HUES64 (cell line): Measurements from ENCODE around the gene FSTL4.

Experiments used
- H3K27ac ChIP-seq: 2 replicates; pipeline ENCODE4 v1.7.0; 2013; ENCODE audit warnings: low read depth, low read length, inconsistent platforms
- H3K27me3 ChIP-seq: 2 replicates; pipeline ENCODE4 v1.6.1; 2013; ENCODE audit warnings: mild to moderate bottlenecking, low read length; ENCODE audit not compliant: insufficient read depth
- H3K36me3 ChIP-seq: 2 replicates; pipeline ENCODE4 v1.6.1; 2013; ENCODE audit warnings: mild to moderate bottlenecking, low read length; ENCODE audit not compliant: insufficient read depth
- H3K4me1 ChIP-seq: 2 replicates; pipeline ENCODE4 v1.6.1; 2013; ENCODE audit warnings: mild to moderate bottlenecking, low read length, moderate library complexity; ENCODE audit not compliant: insufficient read depth
- H3K4me3 ChIP-seq: 2 replicates; pipeline ENCODE4 v1.5.1; 2013; ENCODE audit warnings: mild to moderate bottlenecking, low read length, moderate library complexity
- H3K9ac ChIP-seq: 2 replicates; pipeline ENCODE4 v1.6.1; 2013; ENCODE audit warnings: mild to moderate bottlenecking, low read depth, low read length
- H3K9me3 ChIP-seq: 2 replicates; pipeline ENCODE4 v1.6.1; 2013; ENCODE audit warnings: low read depth, low read length; ENCODE audit not compliant: insufficient read depth
- WGBS: fragments of 150-250, 120-280 bp; methylation state at CpG from one replicate; pipeline ENCODE4 v1.1.7; 2013; ENCODE audit warnings: missing lambda C conversion rate; 5-methylcytosine and 5-hydroxymethylcytosine counted together

FSTL4 gene

GRCh38 chr5:133426264-133426663, 186.1 kb downstream of the FSTL4 start:
- H3K4me1 ChIP-seq, result peaks cover 41% of the 10 kb centered on the region; the same call in 1 of the 2 replicates
- H3K36me3 ChIP-seq, result no peaks in the 10 kb centered on the region
- H3K27ac ChIP-seq, result no peak overlapping the region
- H3K27me3 ChIP-seq, result peaks cover 16% of the 10 kb centered on the region
- WGBS, result 79% methylated on average over 9 of the region's 9 CpGs
- no peaks in the 10 kb centered on the region for H3K9me3 ChIP-seq
- H3K4me3 ChIP-seq, result no peak overlapping the region
- no peak overlapping the region for H3K9ac ChIP-seq

GRCh38 chr5:133425764-133426163, 186.6 kb downstream of the FSTL4 start:
- H3K9ac ChIP-seq, result no peak overlapping the region
- H3K27me3 ChIP-seq, result peaks cover 16% of the 10 kb centered on the region
- peaks cover 41% of the 10 kb centered on the region; the same call in 1 of the 2 replicates for H3K4me1 ChIP-seq
- no peak overlapping the region for H3K27ac ChIP-seq
- no peaks in the 10 kb centered on the region for H3K36me3 ChIP-seq
- H3K4me3 ChIP-seq, result no peak overlapping the region
- 85% methylated on average over 4 of the region's 4 CpGs for WGBS
- no peaks in the 10 kb centered on the region for H3K9me3 ChIP-seq

- Histone ChIP-seq H3K27me3 (peaks cover 16% of the 10 kb centered on the region), H3K9me3 (no peaks in the 10 kb centered on the region), H3K4me3 (no peak overlapping the region), H3K9ac (no peak overlapping the region), H3K27ac (no peak overlapping the region), H3K36me3 (no peaks in the 10 kb centered on the region), H3K4me1 (peaks cover 41% of the 10 kb centered on the region; the same call in 1 of the 2 replicates)
- 9% methylated on average over 5 of the region's 5 CpGs for WGBS
These were observed 187.1 kb downstream of the FSTL4 start for GRCh38 chr5:133425222-133425621.

- Histone ChIP-seq H3K27ac (no peak overlapping the region), H3K9me3 (peaks cover 2% of the 10 kb centered on the region; the same call in 1 of the 2 replicates), H3K4me3 (no peak overlapping the region), H3K4me1 (peaks cover 41% of the 10 kb centered on the region; the same call in 1 of the 2 replicates), H3K9ac (no peak overlapping the region), H3K27me3 (peaks cover 16% of the 10 kb centered on the region), H3K36me3 (no peaks in the 10 kb centered on the region)
- WGBS, result 41% methylated on average over 30 of the region's 30 CpGs
These were observed 188.6 kb downstream of the FSTL4 start for GRCh38 chr5:133423618-133424282.

GRCh38 chr5:133423011-133423617, 189.2 kb downstream of the FSTL4 start:
- WGBS, result 86% methylated on average over 14 of the region's 14 CpGs
- no peak overlapping the region for H3K27ac ChIP-seq
- H3K4me1 ChIP-seq, result peaks cover 41% of the 10 kb centered on the region; the same call in 1 of the 2 replicates
- H3K27me3 ChIP-seq, result peaks cover 16% of the 10 kb centered on the region
- H3K4me3 ChIP-seq, result no peak overlapping the region
- no peaks in the 10 kb centered on the region for H3K36me3 ChIP-seq
- no peak overlapping the region for H3K9ac ChIP-seq
- peaks cover 2% of the 10 kb centered on the region; the same call in 1 of the 2 replicates for H3K9me3 ChIP-seq

- no peak overlapping the region for H3K9ac ChIP-seq
- H3K4me1 ChIP-seq, result peaks cover 29% of the 10 kb centered on the region; the same call in 1 of the 2 replicates
- peaks cover 16% of the 10 kb centered on the region for H3K27me3 ChIP-seq
- WGBS, result 87% methylated on average over 5 of the region's 5 CpGs
- no peak overlapping the region for H3K27ac ChIP-seq
- no peak overlapping the region for H3K4me3 ChIP-seq
- peaks cover 2% of the 10 kb centered on the region; the same call in 1 of the 2 replicates for H3K9me3 ChIP-seq
- no peaks in the 10 kb centered on the region for H3K36me3 ChIP-seq
These were observed 190.5 kb downstream of the FSTL4 start for GRCh38 chr5:133421806-133422205.

GRCh38 chr5:133421394-133421793, 190.9 kb downstream of the FSTL4 start:
- 78% methylated on average over 8 of the region's 8 CpGs for WGBS
- Histone ChIP-seq H3K4me1 (peaks cover 25% of the 10 kb centered on the region; the same call in 1 of the 2 replicates), H3K4me3 (no peak overlapping the region), H3K9ac (no peak overlapping the region), H3K27me3 (peaks cover 16% of the 10 kb centered on the region), H3K36me3 (no peaks in the 10 kb centered on the region), H3K27ac (no peak overlapping the region), H3K9me3 (peaks cover 2% of the 10 kb centered on the region; the same call in 1 of the 2 replicates)

- no peaks in the 10 kb centered on the region for H3K36me3 ChIP-seq
- WGBS, result 95% methylated on average over 5 of the region's 5 CpGs
- no peak overlapping the region for H3K4me3 ChIP-seq
- no peak overlapping the region for H3K27ac ChIP-seq
- peaks cover 2% of the 10 kb centered on the region; the same call in 1 of the 2 replicates for H3K9me3 ChIP-seq
- peaks cover 18% of the 10 kb centered on the region; the same call in 1 of the 2 replicates for H3K4me1 ChIP-seq
- peaks cover 16% of the 10 kb centered on the region for H3K27me3 ChIP-seq
- H3K9ac ChIP-seq, result no peak overlapping the region
These were observed 191.7 kb downstream of the FSTL4 start for GRCh38 chr5:133420440-133421301.

- no peaks in the 10 kb centered on the region for H3K4me1 ChIP-seq
- WGBS, result 93% methylated on average over 5 of the region's 5 CpGs
- H3K36me3 ChIP-seq, result no peaks in the 10 kb centered on the region
- peaks cover 2% of the 10 kb centered on the region; the same call in 1 of the 2 replicates for H3K9me3 ChIP-seq
- no peaks in the 10 kb centered on the region for H3K27me3 ChIP-seq
- no peak overlapping the region for H3K9ac ChIP-seq
- H3K4me3 ChIP-seq, result no peak overlapping the region
- no peak overlapping the region for H3K27ac ChIP-seq
These were observed 196.4 kb downstream of the FSTL4 start for GRCh38 chr5:133415906-133416305.

- H3K36me3 ChIP-seq, result no peaks in the 10 kb centered on the region
- no peak overlapping the region for H3K4me3 ChIP-seq
- no peak overlapping the region for H3K27ac ChIP-seq
- peaks cover 2% of the 10 kb centered on the region; the same call in 1 of the 2 replicates for H3K9me3 ChIP-seq
- no peaks in the 10 kb centered on the region for H3K27me3 ChIP-seq
- WGBS, result 93% methylated on average over 5 of the region's 5 CpGs
- H3K4me1 ChIP-seq, result no peaks in the 10 kb centered on the region
- no peak overlapping the region for H3K9ac ChIP-seq
These were observed 196.8 kb downstream of the FSTL4 start for GRCh38 chr5:133415506-133415905.

GRCh38 chr5:133412661-133413060, 199.7 kb downstream of the FSTL4 start:
- H3K4me1 ChIP-seq, result no peaks in the 10 kb centered on the region
- H3K9me3 ChIP-seq, result no peaks in the 10 kb centered on the region
- 100% methylated on average over 1 of the region's 2 CpGs for WGBS
- no peaks in the 10 kb centered on the region for H3K36me3 ChIP-seq
- H3K27me3 ChIP-seq, result no peaks in the 10 kb centered on the region
- H3K27ac ChIP-seq, result no peak overlapping the region
- H3K4me3 ChIP-seq, result no peak overlapping the region
- H3K9ac ChIP-seq, result no peak overlapping the region
